ENCODE measurements around the gene FOSB. TPM values are rescaled to one million over a fixed set of nuclear protein-coding genes. Genes with fewer than 3 reads are reported as not detected.
A peak's percentile ranks its signal among the peaks of the same experiment; 100 is the strongest.

The FOSB gene
- total RNA-seq, 1 experiment from 2014 or later: 6.4 TPM

DNA sequence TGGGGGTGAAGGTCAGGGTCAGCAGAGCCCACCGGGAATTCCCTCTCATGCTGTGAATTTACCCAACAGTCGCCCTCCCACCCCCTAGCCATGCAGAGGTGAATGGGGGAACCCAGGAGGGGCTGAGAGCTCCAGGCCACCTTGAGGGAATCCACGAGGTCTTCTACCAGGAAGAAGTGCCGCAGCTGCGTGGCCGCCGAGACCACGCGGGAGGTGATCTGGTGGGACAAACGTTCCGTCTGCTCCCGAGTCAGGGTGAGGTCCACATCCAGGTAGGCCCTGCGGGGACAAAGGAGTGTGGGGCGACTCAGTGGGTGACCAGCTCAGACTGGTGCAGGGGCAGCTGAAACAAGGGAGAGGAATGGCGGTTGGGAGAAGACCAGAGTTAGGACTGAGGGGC is 20.9 kb downstream of the FOSB start:
- BruUV-seq (replicated peaks): no TSS peak
- no peaks in the 10 kb centered on the region for H3K9me3 ChIP-seq
- Mint-ChIP-seq H3K9me3 (ENCODE audit: unreplicated experiment) (no peaks in the 10 kb centered on the region), H3K27me3 (ENCODE audit: insufficient read depth, unreplicated experiment) (no peaks in the 10 kb centered on the region), H3K4me3 (ENCODE audit: unreplicated experiment) (no peak overlapping the region), H3K4me1 (ENCODE audit: low read depth, unreplicated experiment) (peaks cover 13% of the 10 kb centered on the region), H3K27ac (ENCODE audit: unreplicated experiment) (no peak overlapping the region), H3K36me3 (ENCODE audit: insufficient read depth, unreplicated experiment) (peaks cover 4% of the 10 kb centered on the region)
- DNase-seq: no peak
- H3K4me3 ChIP-seq (ENCODE audit: low read depth, low read length): no peak overlapping the region
- intact Hi-C loops (cut with micrococcal nuclease; ENCODE audit: unreplicated experiment): no loop called here
- CTCF ChIA-PET: interaction anchor here (0.5 to 1.0 kb wide), 4 partner anchors 12 to 189 kb away, joined by 3 to 4 read pairs (median 3); no protein-coding TSS in a partner anchor
- H3K36me3 ChIP-seq (ENCODE audit: control insufficient read depth, insufficient read depth, low read length): no peaks in the 10 kb centered on the region
- no peaks in the 10 kb centered on the region for H3K4me1 ChIP-seq
- POLR2A ChIA-PET: no interaction called here
- H3K27me3 ChIP-seq (replicated peaks; ENCODE audit: control insufficient read depth, insufficient read depth, low read length): no peaks in the 10 kb centered on the region
- TF ChIP-seq, protein P1, sequence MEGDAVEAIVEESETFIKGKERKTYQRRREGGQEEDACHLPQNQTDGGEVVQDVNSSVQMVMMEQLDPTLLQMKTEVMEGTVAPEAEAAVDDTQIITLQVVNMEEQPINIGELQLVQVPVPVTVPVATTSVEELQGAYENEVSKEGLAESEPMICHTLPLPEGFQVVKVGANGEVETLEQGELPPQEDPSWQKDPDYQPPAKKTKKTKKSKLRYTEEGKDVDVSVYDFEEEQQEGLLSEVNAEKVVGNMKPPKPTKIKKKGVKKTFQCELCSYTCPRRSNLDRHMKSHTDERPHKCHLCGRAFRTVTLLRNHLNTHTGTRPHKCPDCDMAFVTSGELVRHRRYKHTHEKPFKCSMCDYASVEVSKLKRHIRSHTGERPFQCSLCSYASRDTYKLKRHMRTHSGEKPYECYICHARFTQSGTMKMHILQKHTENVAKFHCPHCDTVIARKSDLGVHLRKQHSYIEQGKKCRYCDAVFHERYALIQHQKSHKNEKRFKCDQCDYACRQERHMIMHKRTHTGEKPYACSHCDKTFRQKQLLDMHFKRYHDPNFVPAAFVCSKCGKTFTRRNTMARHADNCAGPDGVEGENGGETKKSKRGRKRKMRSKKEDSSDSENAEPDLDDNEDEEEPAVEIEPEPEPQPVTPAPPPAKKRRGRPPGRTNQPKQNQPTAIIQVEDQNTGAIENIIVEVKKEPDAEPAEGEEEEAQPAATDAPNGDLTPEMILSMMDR (IDR thresholded peaks at IDR 0.05; ENCODE audit: insufficient read depth in 1 of 2, low read depth in 1 of 2, low read length in 1 of 2, severe bottlenecking in 1 of 2, unreplicated experiment in 1 of 2): no peak

DNA sequence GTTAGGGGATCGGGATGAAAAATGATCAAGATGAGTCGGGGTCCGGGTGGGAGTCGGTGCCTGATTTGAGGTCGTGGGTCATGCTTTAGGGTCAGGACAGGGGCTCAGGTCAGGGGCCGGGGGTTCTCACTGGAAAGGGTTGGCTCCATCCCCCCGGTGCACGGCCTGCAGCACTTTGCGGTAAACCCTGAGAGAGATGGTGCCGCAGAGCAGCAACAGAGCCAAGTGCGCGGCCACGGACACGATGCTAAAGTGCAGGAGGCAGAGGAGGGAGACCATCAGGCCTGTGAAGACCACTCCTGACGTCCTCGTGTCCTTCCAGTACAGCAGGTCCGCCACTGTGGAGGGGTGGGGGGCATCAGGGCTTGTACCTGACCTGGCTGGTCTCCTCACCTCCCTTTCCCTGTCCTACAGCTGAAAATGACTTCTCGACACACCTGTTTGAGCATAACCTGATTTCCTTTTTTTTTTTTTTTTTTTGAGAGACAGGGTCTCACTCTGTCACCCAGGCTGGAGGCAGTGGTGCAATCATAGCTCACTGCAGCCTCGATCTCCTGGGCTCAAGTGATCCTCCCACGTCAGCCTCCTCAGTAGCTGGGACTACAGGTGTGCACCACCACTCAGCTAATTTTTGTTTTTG is 21.5 kb downstream of the FOSB start:
- H3K36me3 ChIP-seq (ENCODE audit: control insufficient read depth, insufficient read depth, low read length): no peaks in the 10 kb centered on the region
- CTCF ChIA-PET: no interaction called here
- H3K27me3 ChIP-seq (replicated peaks; ENCODE audit: control insufficient read depth, insufficient read depth, low read length): no peaks in the 10 kb centered on the region
- Mint-ChIP-seq H3K36me3 (ENCODE audit: insufficient read depth, unreplicated experiment) (peaks cover 4% of the 10 kb centered on the region), H3K27ac (ENCODE audit: unreplicated experiment) (no peak overlapping the region), H3K4me3 (ENCODE audit: unreplicated experiment) (no peak overlapping the region), H3K27me3 (ENCODE audit: insufficient read depth, unreplicated experiment) (no peaks in the 10 kb centered on the region), H3K4me1 (ENCODE audit: low read depth, unreplicated experiment) (peaks cover 10% of the 10 kb centered on the region), H3K9me3 (ENCODE audit: unreplicated experiment) (no peaks in the 10 kb centered on the region)
- POLR2A ChIA-PET: no interaction called here
- 0 out of 2 replicates have a peak, but pooled peaks cover 3% of the 10 kb centered on the region for H3K4me1 ChIP-seq
- intact Hi-C loops (cut with micrococcal nuclease; ENCODE audit: unreplicated experiment): no loop called here
- H3K9me3 ChIP-seq: no peaks in the 10 kb centered on the region
- DNase-seq: no peak
- H3K4me3 ChIP-seq (ENCODE audit: low read depth, low read length): no peak overlapping the region
- no TSS peak for BruUV-seq (replicated peaks)
- TF ChIP-seq, protein P1 (IDR thresholded peaks at IDR 0.05; ENCODE audit: insufficient read depth in 1 of 2, low read depth in 1 of 2, low read length in 1 of 2, severe bottlenecking in 1 of 2, unreplicated experiment in 1 of 2): no peak

DNA sequence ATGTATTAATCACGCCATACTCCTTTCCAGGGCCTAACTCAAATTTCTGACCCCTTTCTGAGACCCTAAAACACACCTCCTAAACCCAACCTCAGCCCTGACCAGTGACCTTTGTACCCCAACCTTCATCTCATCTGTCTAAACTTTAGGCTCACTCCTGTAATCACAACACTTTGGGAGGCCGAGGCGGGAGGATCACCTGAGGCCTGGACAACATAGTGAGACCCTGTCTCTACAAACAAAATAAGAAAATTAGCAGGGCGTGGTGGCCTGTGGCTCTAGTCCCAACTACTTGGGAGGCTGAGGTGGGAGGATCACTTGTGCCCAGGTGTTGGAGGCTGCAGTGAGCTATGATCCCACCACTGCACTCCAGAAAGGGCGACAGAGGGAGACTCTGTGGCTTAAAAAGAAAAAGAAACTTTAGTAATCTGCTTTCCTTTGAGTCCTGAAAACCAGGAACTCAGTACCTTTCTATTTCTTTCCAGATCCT is 24.4 kb downstream of the FOSB start:
- H3K27ac Mint-ChIP-seq (ENCODE audit: unreplicated experiment): peak overlapping the region; percentile 89

More for the DNA sequence above, 24.4 kb downstream of the FOSB start:
- intact Hi-C loops (cut with micrococcal nuclease; ENCODE audit: unreplicated experiment): loop anchor here (2.0 to 10.0 kb wide), 2 partner anchors 15 to 153 kb away; partner anchors contain the start of gene VASP
- peak overlapping the region; percentile 34; the same call in 1 of the 2 replicates for H3K4me3 ChIP-seq (ENCODE audit: low read depth, low read length)
- POLR2A ChIA-PET: no interaction called here
- H3K9me3 ChIP-seq: no peaks in the 10 kb centered on the region
- Mint-ChIP-seq H3K4me1 (ENCODE audit: low read depth, unreplicated experiment) (peaks cover 11% of the 10 kb centered on the region), H3K9me3 (ENCODE audit: unreplicated experiment) (no peaks in the 10 kb centered on the region), H3K27me3 (ENCODE audit: insufficient read depth, unreplicated experiment) (peaks cover 8% of the 10 kb centered on the region), H3K36me3 (ENCODE audit: insufficient read depth, unreplicated experiment) (peaks cover 4% of the 10 kb centered on the region), H3K4me3 (ENCODE audit: unreplicated experiment) (peak overlapping the region; percentile 88)
- no peaks in the 10 kb centered on the region for H3K27me3 ChIP-seq (replicated peaks; ENCODE audit: control insufficient read depth, insufficient read depth, low read length)
- H3K36me3 ChIP-seq (ENCODE audit: control insufficient read depth, insufficient read depth, low read length): no peaks in the 10 kb centered on the region
- CTCF ChIA-PET: no interaction called here
- TF ChIP-seq, protein P1 (IDR thresholded peaks at IDR 0.05; ENCODE audit: insufficient read depth in 1 of 2, low read depth in 1 of 2, low read length in 1 of 2, severe bottlenecking in 1 of 2, unreplicated experiment in 1 of 2): no peak
- DNase-seq: no peak
- peaks cover 9% of the 10 kb centered on the region; the same call in 1 of the 2 replicates for H3K4me1 ChIP-seq
- no TSS peak for BruUV-seq (replicated peaks)
